Heart left ventricle (tissue), 16 donors: Measurements from ENCODE around the gene MINDY4. TPM values are rescaled to one million over a fixed set of nuclear protein-coding genes. Genes with fewer than 3 reads are reported as not detected.

Source experiments
- ATAC-seq, 4 donors: fragments of 200-7000 bp; cut with Tn5 transposase; one replicate each; pipeline ENCODE4 v1.9.1; 2020 to 2022; ENCODE audit warnings: moderate library complexity in 4 of 4, mild to moderate bottlenecking in 3 of 4, moderate number of reproducible peaks in 1 of 4
- DNase-seq, 5 donors: peaks; one replicate each; pipeline ENCODE4 v3.0.0-alpha.2; 2020
- H3K27ac ChIP-seq, 12 donors: fragments of 200-600 bp; sonication (generic) in 4 of 12; one replicate each; pipeline versions ENCODE4 v1.5.0 to v1.8.0; 2016 to 2022; ENCODE audit warnings: mild to moderate bottlenecking in 2 of 12
- H3K27me3 ChIP-seq, 9 donors: fragments of 200-600 bp; sonication (generic) in 2 of 9; one replicate each; pipeline versions ENCODE4 v1.5.1 to v1.8.0; 2016 to 2022; ENCODE audit warnings: mild to moderate bottlenecking in 3 of 9
- H3K36me3 ChIP-seq, 9 donors: fragments of 200-600 bp; sonication (generic) in 2 of 9; one replicate each; pipeline versions ENCODE4 v1.5.0 to v1.8.0; 2018 to 2022; ENCODE audit warnings: mild to moderate bottlenecking in 2 of 9
- H3K4me1 ChIP-seq, 12 donors: fragments of 200-600 bp; sonication (generic) in 4 of 12; one replicate each; pipeline versions ENCODE4 v1.5.0 to v1.8.0; 2016 to 2022; ENCODE audit warnings: mild to moderate bottlenecking in 3 of 12
- H3K4me3 ChIP-seq, 12 donors: fragments of 200-600 bp; sonication (generic) in 4 of 12; one replicate each; pipeline versions ENCODE4 v1.5.0 to v1.8.0; 2017 to 2022; ENCODE audit warnings: mild to moderate bottlenecking in 9 of 12, moderate library complexity in 4 of 12
- H3K9me3 ChIP-seq, 12 donors: fragments of 200-600 bp; sonication (generic) in 4 of 12; one replicate each; pipeline versions ENCODE4 v1.5.0 to v1.8.0; 2016 to 2022; ENCODE audit warnings: mild to moderate bottlenecking in 1 of 12
- POLR2A ChIP-seq, 2 donors: fragments of 450-650 bp; IDR thresholded peaks; one replicate each; pipeline ENCODE4 v1.6.1; 2017; ENCODE audit warnings: antibody characterized with exemption in 2 of 2, mild to moderate bottlenecking in 2 of 2, moderate library complexity in 2 of 2
- WGBS, 4 donors: extraction: QIAGEN DNeasy Blood & Tissue Kit in 2 of 4; methylation state at CpG; one replicate each; pipeline versions ENCODE4 v1.1.5 to v1.1.7; 2013 to 2018; 5-methylcytosine and 5-hydroxymethylcytosine counted together
- intact Hi-C, 10 donors: fragments of 100-400 bp; cut with DNase I; formaldehyde crosslinking; loops; one replicate each; pipeline versions ENCODE4 v1.11.1 to v1.14.2; 2022
- polyA plus RNA-seq, 2 donors: library from polyadenylated mRNA; stranded (reverse); fragments of 200-250 nt; gene quantifications; one replicate each; pipeline ENCODE4 v1.2.3, GENCODE V29; 2013
- total RNA-seq, 9 donors: library from RNA; depleted of rRNA in 2 of 9; stranded (reverse); fragments of >200 nt in 2 of 9; fragmentation: NEBNext Ultra II Directional in 3 of 9; extraction: Animal tissue kit (Norgen Biotek cat#: 25700) in 3 of 9; gene quantifications; one replicate each; pipeline versions ENCODE4 v1.1.0 to v1.2.4, GENCODE V29; 2016 to 2023
- TF ChIP-seq, protein P1 (sequence below), 12 donors: fragments of 200-600 bp; sonication (generic) in 4 of 12; IDR thresholded peaks; one replicate each; pipeline versions ENCODE4 v1.5.0 to v1.8.0; 2018 to 2022; ENCODE audit warnings: antibody characterized with exemption in 12 of 12, mild to moderate bottlenecking in 5 of 12
- donor health status: ischemic (EF 13 %, LVEDD 7.1; RV severe dilation, severe dysfunction).
- donor health status: healthy with polysubstance abuse.
- donor health status: DM: no; HTN: yes; CAD: no.
- donor health status: DM: no; HTN: no; CAD: no.
- donor health status: ischemic (EF 25% LVEDD 6.9; RV normal size, moderate dysfunction).
- donor health status: ischemic (EF 25% LVEDD 5.7; RV mildly dilated, moderate dysfunction).
- donor health status: healthy.
- donor health status: DM: yes; HTN: yes; CAD: no.
- donor health status: ischemic (EF 35%, LVEDD 5.7; RV mildly dilated, moderate dysfunction).
- donor health status: nonischemic (EF 11% LVEDD 7.7; RV severe dilation, severe dysfunction).
- donor health status: DM: yes; HTN: yes; CAD: no.
- donor health status: PGD.
- donor health status: ischemic (EF 29% LVEDD 5.4; RV normal size, mild dysfunction).
- donor health status: nonischemic (EF 23%, LVEDD 6.1; RV moderate dilation, normal function).

MINDY4 gene
- total and polyA plus RNA-seq, 11 donors, result 1.3 to 6.0 (median 2.9) TPM

DNA sequence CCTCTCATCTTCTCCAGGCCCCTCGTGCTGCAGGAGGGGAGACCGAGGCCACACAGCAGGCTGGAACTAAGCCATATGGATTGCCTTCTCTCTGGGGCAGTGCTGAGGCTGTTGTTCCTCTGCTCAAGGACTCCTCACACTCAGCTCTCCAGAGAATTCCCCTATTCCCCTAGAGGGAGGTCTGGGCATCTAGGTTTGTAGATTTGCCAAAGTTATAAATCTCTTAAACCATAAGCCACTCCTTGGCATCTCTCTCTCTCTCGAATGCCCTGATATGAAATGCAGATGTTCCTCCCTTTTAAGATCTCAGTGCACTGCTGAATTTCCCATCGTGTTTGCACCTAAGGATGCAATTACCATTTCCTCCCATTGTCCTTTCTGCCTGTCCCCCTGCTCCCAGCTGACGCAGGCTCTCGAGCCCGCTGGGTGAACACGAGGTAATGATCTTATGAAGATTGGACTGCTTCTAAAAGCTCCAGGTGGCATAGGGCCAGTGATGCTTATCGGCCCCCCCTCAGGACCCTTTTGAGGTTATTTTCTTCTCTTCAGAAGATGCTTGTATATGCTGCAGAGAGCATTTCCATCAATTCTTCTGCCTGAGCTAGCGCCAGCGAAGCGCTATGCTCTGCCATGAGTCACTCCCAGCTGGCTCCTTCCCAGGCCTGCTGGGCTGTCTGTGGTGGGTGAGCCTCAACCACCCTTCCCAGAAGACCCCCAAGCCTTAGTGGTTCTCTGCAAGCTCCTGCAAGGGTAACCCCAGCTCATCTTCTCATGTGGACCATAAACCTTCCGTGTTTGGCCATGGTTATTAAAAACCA is 98.8 kb downstream of the MINDY4 start:
- 58 to 75% (median 69%) methylated on average over 13 of the region's 13 CpGs for WGBS, 4 donors
- intact Hi-C loops, result loop anchor here in 5 of 10 donors (2.0 to 5.0 kb wide), 5 partner anchors 25 to 67 kb away; no protein-coding TSS in a partner anchor
- no peak for TF ChIP-seq POLR2A (IDR thresholded peaks at IDR 0.05)
- TF ChIP-seq, protein P1, sequence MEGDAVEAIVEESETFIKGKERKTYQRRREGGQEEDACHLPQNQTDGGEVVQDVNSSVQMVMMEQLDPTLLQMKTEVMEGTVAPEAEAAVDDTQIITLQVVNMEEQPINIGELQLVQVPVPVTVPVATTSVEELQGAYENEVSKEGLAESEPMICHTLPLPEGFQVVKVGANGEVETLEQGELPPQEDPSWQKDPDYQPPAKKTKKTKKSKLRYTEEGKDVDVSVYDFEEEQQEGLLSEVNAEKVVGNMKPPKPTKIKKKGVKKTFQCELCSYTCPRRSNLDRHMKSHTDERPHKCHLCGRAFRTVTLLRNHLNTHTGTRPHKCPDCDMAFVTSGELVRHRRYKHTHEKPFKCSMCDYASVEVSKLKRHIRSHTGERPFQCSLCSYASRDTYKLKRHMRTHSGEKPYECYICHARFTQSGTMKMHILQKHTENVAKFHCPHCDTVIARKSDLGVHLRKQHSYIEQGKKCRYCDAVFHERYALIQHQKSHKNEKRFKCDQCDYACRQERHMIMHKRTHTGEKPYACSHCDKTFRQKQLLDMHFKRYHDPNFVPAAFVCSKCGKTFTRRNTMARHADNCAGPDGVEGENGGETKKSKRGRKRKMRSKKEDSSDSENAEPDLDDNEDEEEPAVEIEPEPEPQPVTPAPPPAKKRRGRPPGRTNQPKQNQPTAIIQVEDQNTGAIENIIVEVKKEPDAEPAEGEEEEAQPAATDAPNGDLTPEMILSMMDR (IDR thresholded peaks at IDR 0.05), result no peak
- peak in 3 of 4 donors; percentile 50 to 87 (median 53) for ATAC-seq
- peak overlapping the region in 9 of 12 donors; percentile 36 to 74 (median 56) for H3K27ac ChIP-seq
- H3K4me3 ChIP-seq, result no peak overlapping the region
- H3K36me3 ChIP-seq, result peaks cover 0 to 24% (median 10%) of the 10 kb centered on the region in 9 donors
- peaks cover 0 to 8% (median 0%) of the 10 kb centered on the region in 12 donors for H3K9me3 ChIP-seq
- peak; percentile 60 to 73 (median 72) for DNase-seq
- H3K27me3 ChIP-seq, result no peaks in the 10 kb centered on the region
- H3K4me1 ChIP-seq, result peaks cover 0 to 62% (median 37%) of the 10 kb centered on the region in 12 donors

DNA sequence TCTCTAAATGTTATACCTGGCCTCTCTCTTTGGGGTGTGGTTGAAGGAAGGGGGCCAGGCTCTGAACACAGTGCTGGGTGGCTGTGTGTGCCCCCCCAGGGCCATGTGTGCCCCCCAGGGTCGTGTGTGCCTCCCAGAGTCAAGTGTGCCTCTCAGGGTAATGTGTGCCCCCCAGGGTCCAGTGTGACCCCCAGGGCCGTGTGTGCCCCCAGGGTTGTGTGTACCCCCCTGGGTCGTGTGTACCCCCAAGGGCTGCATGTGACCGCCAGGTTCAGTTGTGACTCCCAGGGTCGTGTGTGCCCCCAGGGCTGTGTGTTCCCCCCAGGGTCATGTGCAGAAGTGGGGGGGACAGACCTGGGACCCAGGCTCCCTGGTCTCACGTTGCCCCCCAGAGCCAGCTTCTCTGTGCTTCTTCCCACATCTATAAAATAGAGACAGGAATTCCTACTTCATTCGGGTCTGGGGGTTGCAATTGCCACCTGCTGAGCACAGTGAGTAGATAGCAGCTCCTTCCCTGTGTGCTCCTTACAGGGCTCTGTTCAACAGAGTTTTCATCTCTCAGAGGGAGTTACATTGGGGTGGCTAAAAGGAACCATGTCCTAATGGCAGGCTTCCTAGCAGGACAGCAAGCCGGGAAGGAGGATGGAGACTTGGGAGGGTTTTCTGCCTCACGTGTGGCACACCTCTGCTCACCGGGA is 99.8 kb downstream of the MINDY4 start:
- peaks cover 0 to 55% (median 31%) of the 10 kb centered on the region in 12 donors for H3K4me1 ChIP-seq
- 76 to 100% (median 76%) methylated on average over 3 to 10 of the region's 10 CpGs for WGBS, 4 donors
- H3K36me3 ChIP-seq, result peaks cover 0 to 32% (median 10%) of the 10 kb centered on the region in 9 donors

DNA sequence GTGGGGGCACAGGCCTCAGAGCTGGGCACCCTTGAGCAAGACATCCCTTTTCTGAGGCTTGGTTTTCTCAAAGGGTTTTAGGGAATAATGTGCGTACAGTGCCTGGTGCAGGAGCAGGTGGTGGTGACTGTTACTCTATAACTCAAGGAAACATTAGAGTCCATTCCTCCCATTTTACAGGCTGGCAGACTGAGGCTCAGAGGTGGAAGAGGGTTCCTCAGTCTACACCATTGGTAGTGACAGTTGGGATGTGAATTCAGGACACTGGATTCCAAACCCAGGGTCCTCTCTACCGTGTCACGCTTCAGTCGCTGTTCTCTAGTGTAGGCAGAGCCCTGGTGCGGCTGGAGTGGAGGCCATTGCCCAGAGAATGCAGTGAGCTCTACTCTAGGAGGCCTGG is 100.4 kb downstream of the MINDY4 start:
- Histone ChIP-seq H3K4me3 (no peak overlapping the region), H3K4me1 (peaks cover 0 to 51% (median 27%) of the 10 kb centered on the region in 12 donors), H3K9me3 (peaks cover 0 to 10% (median 0%) of the 10 kb centered on the region in 12 donors), H3K36me3 (peaks cover 0 to 38% (median 10%) of the 10 kb centered on the region in 9 donors), H3K27me3 (no peaks in the 10 kb centered on the region), H3K27ac (no peak overlapping the region)
- TF ChIP-seq POLR2A (IDR thresholded peaks at IDR 0.05), result no peak
- TF ChIP-seq, protein P1 (IDR thresholded peaks at IDR 0.05), result no peak
- intact Hi-C loops, result loop anchor here in 3 of 10 donors (2.0 to 5.0 kb wide), 4 partner anchors 23 to 61 kb away; no protein-coding TSS in a partner anchor
- ATAC-seq, result no peak
- WGBS, 4 donors, result 95 to 100% (median 98%) methylated on average over 1 to 5 of the region's 5 CpGs
- peak in 1 of 5 donors; percentile 34 for DNase-seq

More for the DNA sequence above, 99.8 kb downstream of the MINDY4 start:
- Histone ChIP-seq H3K4me3 (no peak overlapping the region), H3K27me3 (no peaks in the 10 kb centered on the region), H3K9me3 (peaks cover 0 to 10% (median 0%) of the 10 kb centered on the region in 12 donors), H3K27ac (peak overlapping the region in 8 of 12 donors; percentile 32 to 58 (median 52))
- ATAC-seq (no peak), DNase-seq (peak in 1 of 5 donors; percentile 39)
- intact Hi-C loops, result loop anchor here in 3 of 10 donors (2.0 to 5.0 kb wide), 4 partner anchors 24 to 61 kb away; no protein-coding TSS in a partner anchor
- TF ChIP-seq, protein P1 (IDR thresholded peaks at IDR 0.05), result no peak
- no peak for TF ChIP-seq POLR2A (IDR thresholded peaks at IDR 0.05)
